Measurements from ENCODE around the gene CD36. TPM values are rescaled to one million over a fixed set of nuclear protein-coding genes. Genes with fewer than 3 reads are reported as not detected.

Gene CD36
- total RNA-seq, 3 donors from 2014 or later (not counting 1 experiment from before 2014, with no cell fraction given), result 5.5 to 7.0 (median 6.0) TPM

GRCh38 chr7:80624763-80625162, 13.7 kb upstream of the CD36 start:
- DNase-seq (no peak), ATAC-seq (no peak)
- H3K27ac Mint-ChIP-seq, result no peak overlapping the region
- no peaks in the 10 kb centered on the region for H3K36me3 Mint-ChIP-seq
- peaks cover 0 to 2% of the 10 kb centered on the region in 2 donors for H3K9me3 Mint-ChIP-seq
- intact Hi-C loops (cut with micrococcal nuclease), result no loop called here
- no peak overlapping the region for H3K27ac ChIP-seq (ENCODE audit: low read length)
- no peaks in the 10 kb centered on the region for H3K4me1 Mint-ChIP-seq
- H3K4me3 ChIP-seq (ENCODE audit: low read length), result no peak overlapping the region
- H3K4me3 Mint-ChIP-seq, result no peak overlapping the region
- no peaks in the 10 kb centered on the region for H3K27me3 Mint-ChIP-seq (ENCODE audit: low read depth in 2 of 2)
- no peaks in the 10 kb centered on the region for H3K27me3 ChIP-seq (ENCODE audit: control insufficient read depth, insufficient read depth, low read length)
- no peaks in the 10 kb centered on the region for H3K4me1 ChIP-seq (ENCODE audit: control insufficient read depth, insufficient read depth, low read length)
- 93% methylated on average over 1 of the region's 1 CpG for WGBS (ENCODE audit: insufficient coverage)
- H3K36me3 ChIP-seq (ENCODE audit: control insufficient read depth, insufficient read depth, low read length), result no peaks in the 10 kb centered on the region
- no peaks in the 10 kb centered on the region for H3K9me3 ChIP-seq (ENCODE audit: control insufficient read depth, insufficient read depth, low read length)
- no peak for TF ChIP-seq CTCF (IDR thresholded peaks at IDR 0.05)

- Histone ChIP-seq H3K27me3 (ENCODE audit: control insufficient read depth, insufficient read depth, low read length) (no peaks in the 10 kb centered on the region), H3K27ac (ENCODE audit: low read length) (no peak overlapping the region), H3K4me3 (ENCODE audit: low read length) (no peak overlapping the region), H3K4me1 (ENCODE audit: control insufficient read depth, insufficient read depth, low read length) (no peaks in the 10 kb centered on the region), H3K9me3 (ENCODE audit: control insufficient read depth, insufficient read depth, low read length) (no peaks in the 10 kb centered on the region), H3K36me3 (ENCODE audit: control insufficient read depth, insufficient read depth, low read length) (no peaks in the 10 kb centered on the region)
- DNase-seq (no peak), ATAC-seq (no peak)
- Mint-ChIP-seq H3K9me3 (peaks cover 0 to 2% of the 10 kb centered on the region in 2 donors), H3K4me1 (no peaks in the 10 kb centered on the region), H3K36me3 (no peaks in the 10 kb centered on the region), H3K27ac (no peak overlapping the region), H3K4me3 (no peak overlapping the region), H3K27me3 (ENCODE audit: low read depth in 2 of 2) (no peaks in the 10 kb centered on the region)
- WGBS (ENCODE audit: insufficient coverage), result 89% methylated on average over 1 of the region's 1 CpG
- intact Hi-C loops (cut with micrococcal nuclease), result no loop called here
- TF ChIP-seq CTCF (IDR thresholded peaks at IDR 0.05), result no peak
These were observed 9.4 kb upstream of the CD36 start for GRCh38 chr7:80629023-80629422.

- no peaks in the 10 kb centered on the region for H3K9me3 ChIP-seq (ENCODE audit: control insufficient read depth, insufficient read depth, low read length)
- TF ChIP-seq CTCF (IDR thresholded peaks at IDR 0.05), result no peak
- Mint-ChIP-seq H3K27ac (no peak overlapping the region), H3K9me3 (peaks cover 0 to 2% of the 10 kb centered on the region in 2 donors), H3K4me1 (no peaks in the 10 kb centered on the region), H3K36me3 (no peaks in the 10 kb centered on the region), H3K27me3 (ENCODE audit: low read depth in 2 of 2) (no peaks in the 10 kb centered on the region), H3K4me3 (no peak overlapping the region)
- intact Hi-C loops (cut with micrococcal nuclease), result no loop called here
- no peaks in the 10 kb centered on the region for H3K4me1 ChIP-seq (ENCODE audit: control insufficient read depth, insufficient read depth, low read length)
- ATAC-seq (no peak), DNase-seq (no peak)
- 89% methylated on average over 4 of the region's 7 CpGs for WGBS (ENCODE audit: insufficient coverage)
- H3K36me3 ChIP-seq (ENCODE audit: control insufficient read depth, insufficient read depth, low read length), result no peaks in the 10 kb centered on the region
- no peaks in the 10 kb centered on the region for H3K27me3 ChIP-seq (ENCODE audit: control insufficient read depth, insufficient read depth, low read length)
- no peak overlapping the region for H3K27ac ChIP-seq (ENCODE audit: low read length)
- H3K4me3 ChIP-seq (ENCODE audit: low read length), result no peak overlapping the region
These were observed 7.6 kb upstream of the CD36 start for GRCh38 chr7:80630608-80631405.

- DNase-seq, result no peak
- H3K4me1 ChIP-seq (ENCODE audit: control insufficient read depth, insufficient read depth, low read length), result no peaks in the 10 kb centered on the region
- intact Hi-C loops (cut with micrococcal nuclease), result no loop called here
- ATAC-seq, result no peak
- H3K27ac Mint-ChIP-seq, result no peak overlapping the region
- H3K4me3 ChIP-seq (ENCODE audit: low read length), result no peak overlapping the region
- no peak for TF ChIP-seq CTCF (IDR thresholded peaks at IDR 0.05)
- H3K27ac ChIP-seq (ENCODE audit: low read length), result no peak overlapping the region
- no peaks in the 10 kb centered on the region for H3K9me3 ChIP-seq (ENCODE audit: control insufficient read depth, insufficient read depth, low read length)
- H3K27me3 ChIP-seq (ENCODE audit: control insufficient read depth, insufficient read depth, low read length), result no peaks in the 10 kb centered on the region
- H3K4me3 Mint-ChIP-seq, result no peak overlapping the region
- H3K36me3 Mint-ChIP-seq, result no peaks in the 10 kb centered on the region
- peaks cover 0 to 2% of the 10 kb centered on the region in 2 donors for H3K9me3 Mint-ChIP-seq
- H3K36me3 ChIP-seq (ENCODE audit: control insufficient read depth, insufficient read depth, low read length), result no peaks in the 10 kb centered on the region
- H3K4me1 Mint-ChIP-seq, result no peaks in the 10 kb centered on the region
- H3K27me3 Mint-ChIP-seq (ENCODE audit: low read depth in 2 of 2), result no peaks in the 10 kb centered on the region
These were observed 7.0 kb upstream of the CD36 start for GRCh38 chr7:80631421-80631820.

Measured in natural killer cell (primary cell).